SK-N-SH (cell line): Measurements from ENCODE around the gene ADPRHL1. TPM values are rescaled to one million over a fixed set of nuclear protein-coding genes. Genes with fewer than 3 reads are reported as not detected.

Experiments used
- CTCF ChIA-PET: fragments of 300-600, 350-600 bp; formaldehyde crosslinking; extraction: SDS; loops from one replicate; lab custom pipeline; 2021; lab: Yijun Ruan, JAX
- POLR2A ChIA-PET: fragments of 350-600 bp; sonication (Branson Sonifier 250); formaldehyde crosslinking; extraction: SDS; loops from one replicate; lab custom pipeline; 2020; ENCODE audit warnings: antibody characterized with exemption, inconsistent platforms; lab: Yijun Ruan, JAX
- DNase-seq: peaks from one replicate; pipeline ENCODE4 v3.0.0; 2012
- H2AFZ ChIP-seq: fragments of 200-600 bp; sonication (generic); 2 replicates; pipeline ENCODE4 v1.8.1; 2016; ENCODE audit warnings: antibody characterized with exemption, mild to moderate bottlenecking, low read depth
- H3F3A ChIP-seq: fragments of 200-600 bp; sonication (generic); replicated peaks from 2 replicates; pipeline ENCODE3; 2016; ENCODE audit warnings: antibody characterized with exemption, mild to moderate bottlenecking; ENCODE audit not compliant: insufficient read depth
- H3K27ac ChIP-seq, 2 experiments: fragments of 200-500 bp in 1 of 2; fragments of 200-600 bp in 1 of 2; sonication (Bioruptor generic) in 1 of 2; sonication (generic), shearing (Covaris generic) in 1 of 2; 2 replicates each; pipeline versions ENCODE4 v1.5.1 to v1.6.1; 2014 to 2016; ENCODE audit warnings: low read depth in 2 of 2, inconsistent platforms in 1 of 2, low read length in 1 of 2, mild to moderate bottlenecking in 1 of 2, mixed read lengths in 1 of 2
- H3K27me3 ChIP-seq: fragments of 200-600 bp; sonication (generic), shearing (Covaris generic); 2 replicates; pipeline ENCODE4 v1.6.1; 2016; ENCODE audit warnings: mixed run types; ENCODE audit not compliant: insufficient read depth
- H3K36me3 ChIP-seq, 2 experiments: fragments of 200-500 bp in 1 of 2; fragments of 200-600 bp in 1 of 2; sonication (Bioruptor generic) in 1 of 2; sonication (generic) in 1 of 2; replicated peaks in 1 of 2; 2 replicates each; pipeline versions ENCODE3 to v1.5.1; 2014 to 2016; ENCODE audit warnings: low read length in 1 of 2, mild to moderate bottlenecking in 1 of 2; ENCODE audit not compliant: insufficient read depth in 2 of 2, control insufficient read depth in 1 of 2
- H3K4me1 ChIP-seq, 2 experiments: fragments of 200-500 bp in 1 of 2; fragments of 200-600 bp in 1 of 2; sonication (Bioruptor generic) in 1 of 2; sonication (generic), shearing (Covaris generic) in 1 of 2; 2 replicates each; pipeline versions ENCODE4 v1.5.1 to v1.6.1; 2014 to 2016; ENCODE audit warnings: low read depth in 1 of 2, low read length in 1 of 2, mixed run types in 1 of 2; ENCODE audit not compliant: insufficient read depth in 2 of 2, control insufficient read depth in 1 of 2
- H3K4me2 ChIP-seq: fragments of 200-600 bp; sonication (generic), shearing (Covaris generic); 2 replicates; pipeline ENCODE4 v1.6.1; 2017; ENCODE audit warnings: mixed run types
- H3K4me3 ChIP-seq, 2 experiments: fragments of 200-500 bp in 1 of 2; fragments of 200-600 bp in 1 of 2; sonication (Bioruptor generic) in 1 of 2; sonication (generic), shearing (Covaris generic) in 1 of 2; 2 replicates each; pipeline versions ENCODE4 v1.5.1 to v1.8.1; 2014 to 2016; ENCODE audit warnings: low read depth in 2 of 2, inconsistent platforms in 1 of 2, low read length in 1 of 2, mild to moderate bottlenecking in 1 of 2, mixed read lengths in 1 of 2, moderate library complexity in 1 of 2
- H3K79me2 ChIP-seq: fragments of 200-600 bp; sonication (generic); 2 replicates; pipeline ENCODE4 v1.8.1; 2017; ENCODE audit warnings: mild to moderate bottlenecking; ENCODE audit not compliant: insufficient read depth
- H3K9ac ChIP-seq: fragments of 200-600 bp; sonication (generic); 2 replicates; pipeline ENCODE4 v1.6.1; 2017; ENCODE audit warnings: mixed run types
- H3K9me2 ChIP-seq: fragments of 200-600 bp; sonication (generic); 2 replicates; pipeline ENCODE4 v1.6.1; 2017; ENCODE audit warnings: mixed run types
- H3K9me3 ChIP-seq: fragments of 200-600 bp; sonication (generic); 2 replicates; pipeline ENCODE4 v1.6.1; 2017; ENCODE audit warnings: mixed run types, mild to moderate bottlenecking, moderate library complexity
- H4K20me1 ChIP-seq: fragments of 200-600 bp; sonication (generic); 2 replicates; pipeline ENCODE4 v1.6.1; 2017; ENCODE audit warnings: mild to moderate bottlenecking, mixed run types; ENCODE audit not compliant: insufficient read depth
- CHD2 ChIP-seq: fragments of 150-350 bp; IDR thresholded peaks from 2 replicates; pipeline ENCODE4 v1.6.1; 2018; ENCODE audit warnings: low read length; ENCODE audit not compliant: partially characterized antibody
- GATA2 ChIP-seq: sonication (generic); formaldehyde crosslinking; IDR thresholded peaks from 2 replicates; pipeline ENCODE4 v1.5.0; 2020; ENCODE audit warnings: mild to moderate bottlenecking, missing genetic modification reagents
- MXI1 ChIP-seq: IDR thresholded peaks from 2 replicates; pipeline ENCODE4 v1.6.1; 2012; ENCODE audit warnings: mild to moderate bottlenecking, low read depth, low read length, improper control_type of control experiment
- NRF1 ChIP-seq: IDR thresholded peaks from 2 replicates; pipeline ENCODE4 v1.6.1; 2012; ENCODE audit warnings: low read depth, mild to moderate bottlenecking, low read length
- RAD21 ChIP-seq: IDR thresholded peaks from 2 replicates; pipeline ENCODE4 v1.6.1; 2012; ENCODE audit warnings: mild to moderate bottlenecking, low read length
- RCOR1 ChIP-seq: fragments of 150-350 bp; IDR thresholded peaks from 2 replicates; pipeline ENCODE4 v1.6.1; 2017; ENCODE audit warnings: antibody characterized with exemption, low read length
- ZBTB33 ChIP-seq: IDR thresholded peaks from 2 replicates; pipeline ENCODE4 v1.4.0; 2012; ENCODE audit warnings: low read depth, borderline replicate concordance
- WGBS: methylation state at CpG from one replicate; pipeline ENCODE4 v1.1.6; 2017; ENCODE audit warnings: low lambda C conversion rate; 5-methylcytosine and 5-hydroxymethylcytosine counted together
- polyA plus RNA-seq, 3 experiments: library from polyadenylated mRNA; depleted of rRNA; stranded (reverse); fragments of >200 nt; gene quantifications; 2 replicates each; pipeline ENCODE4 v1.2.3, GENCODE V29; 2012

The ADPRHL1 gene
- polyA plus RNA-seq, 1 of the 3 experiments (the other 2 are of a cell fraction) = 1.0 TPM

- Histone ChIP-seq H3K4me1 (no peaks in the 10 kb centered on the region; a peak in 1 of 4 replicates), H4K20me1 (no peaks in the 10 kb centered on the region), H3K79me2 (peaks cover 14% of the 10 kb centered on the region; the same call in 1 of the 2 replicates), H3K9me3 (no peaks in the 10 kb centered on the region; the same call in 1 of the 2 replicates), H3K4me2 (no peak overlapping the region), H3K9ac (no peak overlapping the region), H3K27ac (peak overlapping the region in 1 of 2 experiments; percentile 19; a peak in 1 of 4 replicates), H3K4me3 (no peak overlapping the region), H3K9me2 (no peaks in the 10 kb centered on the region), H2AFZ (no peak overlapping the region), H3K36me3 (peaks cover 57 to 62% of the 10 kb centered on the region in 2 experiments), H3K27me3 (no peaks in the 10 kb centered on the region), H3F3A (no peaks in the 10 kb centered on the region)
- POLR2A ChIA-PET = interaction anchor here (1.2 kb wide), 1 partner anchor 14 kb away, joined by 4 read pairs; the partner anchor contains the start of gene DCUN1D2
- TF ChIP-seq MXI1 = no peak
- peak; percentile 41; the same call in 1 of the 2 replicates for TF ChIP-seq GATA2 (CRISPR knock-in tag)
- TF ChIP-seq CHD2 = peak; percentile 15
- WGBS = 77% methylated on average over 7 of the region's 7 CpGs
- DNase-seq = peak; percentile 62
- CTCF ChIA-PET = interaction anchor here (1.9 to 3.5 kb wide), 3 partner anchors 11 to 85 kb away, joined by 7 to 21 read pairs (median 15); no protein-coding TSS in a partner anchor
These were observed 23.5 kb upstream of the ADPRHL1 start for GRCh38 chr13:113476811-113477210.

- H3K4me1 ChIP-seq = no peaks in the 10 kb centered on the region; a peak in 1 of 4 replicates
- no peak for DNase-seq
- CTCF ChIA-PET = no interaction called here
These were observed 22.6 kb upstream of the ADPRHL1 start for GRCh38 chr13:113475911-113476310.

GRCh38 chr13:113475280-113475679 is 22.0 kb upstream of the ADPRHL1 start:
- Histone ChIP-seq H3K9ac (no peak overlapping the region), H3K9me3 (no peaks in the 10 kb centered on the region; the same call in 1 of the 2 replicates), H3K4me1 (no peaks in the 10 kb centered on the region; a peak in 1 of 4 replicates), H3K9me2 (no peaks in the 10 kb centered on the region), H2AFZ (no peak overlapping the region), H3F3A (no peaks in the 10 kb centered on the region), H3K27me3 (no peaks in the 10 kb centered on the region), H3K4me2 (no peak overlapping the region), H3K79me2 (peaks cover 5% of the 10 kb centered on the region; the same call in 1 of the 2 replicates), H4K20me1 (0 out of 2 replicates have a peak, but pooled peaks cover 4% of the 10 kb centered on the region), H3K36me3 (peaks cover 47 to 64% of the 10 kb centered on the region in 2 experiments), H3K4me3 (no peak overlapping the region), H3K27ac (no peak overlapping the region)
- ChIA-PET POLR2A (no interaction called here), CTCF (interaction anchor here (1.2 to 1.9 kb wide), 4 partner anchors 9 to 87 kb away, joined by 3 to 5 read pairs (median 4); no protein-coding TSS in a partner anchor)
- no peak for DNase-seq
- WGBS = 89% methylated on average over 11 of the region's 11 CpGs
- TF ChIP-seq NRF1 (no peak), RCOR1 (no peak)

More at GRCh38 chr13:113475911-113476310, 22.6 kb upstream of the ADPRHL1 start:
- Histone ChIP-seq H3K9ac (no peak overlapping the region), H3K9me3 (no peaks in the 10 kb centered on the region; the same call in 1 of the 2 replicates), H3K4me3 (no peak overlapping the region), H3K36me3 (peaks cover 53 to 66% of the 10 kb centered on the region in 2 experiments), H3K9me2 (no peaks in the 10 kb centered on the region), H3F3A (no peaks in the 10 kb centered on the region), H4K20me1 (0 out of 2 replicates have a peak, but pooled peaks cover 4% of the 10 kb centered on the region), H3K4me2 (no peak overlapping the region), H2AFZ (no peak overlapping the region), H3K79me2 (peaks cover 5% of the 10 kb centered on the region; the same call in 1 of the 2 replicates), H3K27ac (no peak overlapping the region), H3K27me3 (no peaks in the 10 kb centered on the region)
- WGBS = 98% methylated on average over 9 of the region's 12 CpGs
- POLR2A ChIA-PET = no interaction called here
- TF ChIP-seq RAD21 = no peak
- TF ChIP-seq ZBTB33 = no peak
